Endothelial cell of umbilical vein (primary cell): ENCODE data around the gene MOG. TPM values are rescaled to one million over a fixed set of nuclear protein-coding genes. Genes with fewer than 3 reads are reported as not detected.

Experiments used
- BruUV-seq: library from RNA; stranded (reverse); fragments of 400-500 nt; replicated peaks from 2 replicates; lab custom pipeline; 2021; lab: Mats Ljungman, UMichigan
- CTCF ChIA-PET: fragments of 300-600, 350-600 bp; sonication (Branson Sonifier 250); formaldehyde crosslinking; loops from one replicate; lab custom pipeline; 2021; ENCODE audit warnings: antibody characterized with exemption, inconsistent platforms; lab: Charles Lee
- POLR2A ChIA-PET: fragments of 300-600, 350-600 bp; sonication (Branson Sonifier 250); formaldehyde crosslinking; loops from one replicate; lab custom pipeline; 2021; ENCODE audit warnings: antibody characterized with exemption, inconsistent platforms; lab: Charles Lee
- DNase-seq: peaks from one replicate; pipeline ENCODE4 v3.0.0-alpha.2; 2011; ENCODE audit warnings: low read depth, low spot score
- FAIRE-seq: peaks from 2 replicates; lab custom pipeline; 2011; peaks lifted over from hg19 to GRCh38; lab: Jason Lieb, UNC
- H2AFZ ChIP-seq: 2 replicates; pipeline ENCODE4 v1.6.0; 2012; ENCODE audit warnings: low read depth, low read length, control low read depth, inconsistent platforms
- H3K27ac ChIP-seq: 2 replicates; pipeline ENCODE4 v1.5.1; 2011; ENCODE audit warnings: low read depth, mild to moderate bottlenecking, control low read depth, low read length, moderate library complexity; ENCODE audit not compliant: insufficient read depth
- H3K27me3 ChIP-seq, 2 experiments: 2 replicates each; pipeline versions ENCODE4 v1.6.0 to v1.6.1; 2011; ENCODE audit warnings: low read length in 2 of 2, mixed read lengths in 1 of 2; ENCODE audit not compliant: control insufficient read depth in 2 of 2, insufficient read depth in 2 of 2
- H3K36me3 ChIP-seq, 2 experiments: 2 replicates in 1 of 2; 3 replicates in 1 of 2; pipeline ENCODE4 v1.5.1; 2011; ENCODE audit warnings: low read length in 2 of 2, mild to moderate bottlenecking in 1 of 2, moderate library complexity in 1 of 2; ENCODE audit not compliant: control insufficient read depth in 2 of 2, insufficient read depth in 2 of 2; ENCODE audit errors: extremely low read depth in 1 of 2
- H3K4me1 ChIP-seq: 3 replicates; pipeline ENCODE4 v1.5.1; 2011; ENCODE audit warnings: mild to moderate bottlenecking, low read length; ENCODE audit not compliant: control insufficient read depth, insufficient read depth; ENCODE audit errors: extremely low read depth
- H3K4me2 ChIP-seq: 2 replicates; pipeline ENCODE4 v1.6.1; 2011; ENCODE audit warnings: low read length, control low read depth, mixed read lengths; ENCODE audit not compliant: insufficient read depth
- H3K4me3 ChIP-seq, 3 experiments: fragments of 200-600 bp in 1 of 3; sonication (generic), shearing (Covaris generic) in 1 of 3; replicated peaks in 1 of 3; 2 replicates each; pipeline ENCODE4 v1.5.1; 2011 to 2016; ENCODE audit warnings: control low read depth in 3 of 3, low read length in 3 of 3, mild to moderate bottlenecking in 2 of 3, inconsistent platforms in 1 of 3, low read depth in 1 of 3, moderate library complexity in 1 of 3; ENCODE audit not compliant: insufficient read depth in 1 of 3
- H3K79me2 ChIP-seq: 2 replicates; pipeline ENCODE4 v1.6.0; 2012; ENCODE audit warnings: low read length, inconsistent platforms; ENCODE audit not compliant: control insufficient read depth, insufficient read depth
- H3K9ac ChIP-seq: replicated peaks from 2 replicates; pipeline ENCODE3; 2011; ENCODE audit warnings: low read length, control low read depth; ENCODE audit not compliant: insufficient read depth; ENCODE audit errors: extremely low read depth
- H3K9me1 ChIP-seq: replicated peaks from 3 replicates; pipeline ENCODE4 v1.6.0; 2011; ENCODE audit warnings: mild to moderate bottlenecking, low read length; ENCODE audit not compliant: control insufficient read depth, insufficient read depth; ENCODE audit errors: extremely low read depth
- H3K9me3 ChIP-seq: replicated peaks from 2 replicates; pipeline ENCODE4 v1.5.1; 2012; ENCODE audit warnings: low read length, inconsistent platforms; ENCODE audit not compliant: control insufficient read depth, insufficient read depth
- H4K20me1 ChIP-seq: replicated peaks from 2 replicates; pipeline ENCODE3; 2011; ENCODE audit warnings: mild to moderate bottlenecking, low read length; ENCODE audit not compliant: control insufficient read depth, insufficient read depth; ENCODE audit errors: extremely low read depth
- EZH2 ChIP-seq: IDR thresholded peaks from 2 replicates; pipeline ENCODE4 v1.6.1; 2012; ENCODE audit warnings: borderline replicate concordance, low read depth, mild to moderate bottlenecking, moderate library complexity, low read length, inconsistent platforms; ENCODE audit not compliant: severe bottlenecking
- FOS ChIP-seq: IDR thresholded peaks from 2 replicates; pipeline ENCODE4 v1.6.1; 2011; ENCODE audit warnings: mild to moderate bottlenecking, low read length, moderate library complexity, borderline replicate concordance; ENCODE audit not compliant: insufficient read depth
- GATA2 ChIP-seq: IDR thresholded peaks from 2 replicates; pipeline ENCODE4 v1.7.0; 2011; ENCODE audit warnings: low read depth, mild to moderate bottlenecking, moderate library complexity, mixed read lengths, low read length; ENCODE audit not compliant: insufficient read length, insufficient read depth
- JUN ChIP-seq: IDR thresholded peaks from 2 replicates; pipeline ENCODE4 v1.6.1; 2011; ENCODE audit warnings: borderline replicate concordance, low read depth; ENCODE audit not compliant: insufficient read length, insufficient read depth
- MYC ChIP-seq: IDR thresholded peaks from one replicate; pipeline ENCODE4 v1.6.1; 2011; ENCODE audit warnings: mild to moderate bottlenecking, low read depth, low read length
- POLR2A ChIP-seq: IDR thresholded peaks from 2 replicates; pipeline ENCODE4 v1.6.1; 2012; ENCODE audit warnings: low read depth, mild to moderate bottlenecking, control low read depth, low read length
- POLR2AphosphoS5 ChIP-seq: IDR thresholded peaks from 2 replicates; pipeline ENCODE4 v1.6.1; 2012; ENCODE audit warnings: low read depth, mild to moderate bottlenecking, control low read depth, low read length, moderate library complexity; ENCODE audit not compliant: insufficient read depth
- dilution Hi-C: fragments of 300-500 bp; cut with MboI; formaldehyde crosslinking; loops from one replicate; pipeline ENCODE4 v1.15.0; 2019; ENCODE audit warnings: low sequenced_read_pairs; ENCODE audit not compliant: extremely low pct_ligation_motif_present
- intact Hi-C: fragments of 100-400 bp; cut with micrococcal nuclease; formaldehyde crosslinking; loops from one replicate; pipeline ENCODE4 v1.10.0; 2022
- polyA plus RNA-seq, 4 experiments: library from polyadenylated mRNA; depleted of rRNA in 3 of 4; stranded (reverse) in 3 of 4; unstranded in 1 of 4; fragments of >200 nt; gene quantifications; 2 replicates each; pipeline versions ENCODE4 v1.2.1 to v1.2.3, GENCODE V29; 2011 to 2012; ENCODE audit warnings: missing spikeins in 1 of 4
- total RNA-seq: library from RNA; stranded (reverse); gene quantifications from 2 replicates; pipeline ENCODE4 v1.2.3, GENCODE V29; 2021
- TF ChIP-seq, protein P1 (sequence below): IDR thresholded peaks from 2 replicates; pipeline ENCODE4 v1.6.1; 2011; ENCODE audit not compliant: insufficient read depth, insufficient read length
- TF ChIP-seq, protein P2 (sequence below), 2 donors: IDR thresholded peaks; 1 replicate in 1 of 2; 2 replicates in 1 of 2; pipeline ENCODE4 v1.5.1; 2011; ENCODE audit warnings: low read length in 2 of 2, mild to moderate bottlenecking in 2 of 2, moderate library complexity in 2 of 2, control low read depth in 1 of 2, inconsistent platforms in 1 of 2, low read depth in 1 of 2; ENCODE audit not compliant: insufficient read depth in 1 of 2; ENCODE audit errors: extremely low read depth in 1 of 2

The MOG gene
- total and polyA plus RNA-seq, 2 donors (not counting 3 experiments of a cell fraction or from before 2014, with no cell fraction given) = not detected

- Histone ChIP-seq H3K9me1 (no peaks in the 10 kb centered on the region), H3K4me3 (no peak overlapping the region), H3K27me3 (peaks cover 18 to 25% of the 10 kb centered on the region in 2 experiments), H3K9ac (no peak overlapping the region), H3K36me3 (no peaks in the 10 kb centered on the region), H3K27ac (no peak overlapping the region), H3K4me1 (no peaks in the 10 kb centered on the region), H3K4me2 (no peak overlapping the region), H3K9me3 (no peaks in the 10 kb centered on the region), H4K20me1 (no peaks in the 10 kb centered on the region), H3K79me2 (no peaks in the 10 kb centered on the region), H2AFZ (no peak overlapping the region)
- no peak for FAIRE-seq
- TF ChIP-seq, protein P1, sequence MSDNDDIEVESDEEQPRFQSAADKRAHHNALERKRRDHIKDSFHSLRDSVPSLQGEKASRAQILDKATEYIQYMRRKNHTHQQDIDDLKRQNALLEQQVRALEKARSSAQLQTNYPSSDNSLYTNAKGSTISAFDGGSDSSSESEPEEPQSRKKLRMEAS = no peak
- no peak for TF ChIP-seq GATA2
- no peak for TF ChIP-seq JUN
- TF ChIP-seq FOS = no peak
- TF ChIP-seq, protein P2, sequence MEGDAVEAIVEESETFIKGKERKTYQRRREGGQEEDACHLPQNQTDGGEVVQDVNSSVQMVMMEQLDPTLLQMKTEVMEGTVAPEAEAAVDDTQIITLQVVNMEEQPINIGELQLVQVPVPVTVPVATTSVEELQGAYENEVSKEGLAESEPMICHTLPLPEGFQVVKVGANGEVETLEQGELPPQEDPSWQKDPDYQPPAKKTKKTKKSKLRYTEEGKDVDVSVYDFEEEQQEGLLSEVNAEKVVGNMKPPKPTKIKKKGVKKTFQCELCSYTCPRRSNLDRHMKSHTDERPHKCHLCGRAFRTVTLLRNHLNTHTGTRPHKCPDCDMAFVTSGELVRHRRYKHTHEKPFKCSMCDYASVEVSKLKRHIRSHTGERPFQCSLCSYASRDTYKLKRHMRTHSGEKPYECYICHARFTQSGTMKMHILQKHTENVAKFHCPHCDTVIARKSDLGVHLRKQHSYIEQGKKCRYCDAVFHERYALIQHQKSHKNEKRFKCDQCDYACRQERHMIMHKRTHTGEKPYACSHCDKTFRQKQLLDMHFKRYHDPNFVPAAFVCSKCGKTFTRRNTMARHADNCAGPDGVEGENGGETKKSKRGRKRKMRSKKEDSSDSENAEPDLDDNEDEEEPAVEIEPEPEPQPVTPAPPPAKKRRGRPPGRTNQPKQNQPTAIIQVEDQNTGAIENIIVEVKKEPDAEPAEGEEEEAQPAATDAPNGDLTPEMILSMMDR (IDR thresholded peaks at IDR 0.05; ENCODE audit: extremely low read depth in 1 of 2, insufficient read depth in 1 of 2, low read depth in 1 of 2, low read length in 2 of 2) = no peak
- no peak for TF ChIP-seq POLR2A
- no peak for TF ChIP-seq EZH2
- no peak for TF ChIP-seq MYC
- TF ChIP-seq POLR2AphosphoS5 = no peak
- dilution Hi-C loops = no loop called here
- ChIA-PET POLR2A (no interaction called here), CTCF (interaction anchor here (0.7 to 6.6 kb wide), 4 partner anchors 9 to 33 kb away, joined by 3 to 84 read pairs (median 30); no protein-coding TSS in a partner anchor)
- no peak for DNase-seq
- BruUV-seq = no TSS peak
- intact Hi-C loops = no loop called here
These were observed 6.6 kb downstream of the MOG start for GRCh38 chr6:29663300-29664042.
